Natural killer cell treated with Interleukin-12 subunit alpha and Interleukin-12 subunit beta and Interleukin-15 and Interleukin-18, amount 100 ng/mL, for 72 hours (primary cell): ENCODE results near the gene PNPLA2. TPM values are rescaled to one million over a fixed set of nuclear protein-coding genes. Genes with fewer than 3 reads are reported as not detected.

Experiments
- ATAC-seq, 2 donors: fragments of 150-1000 bp; cut with Tn5 transposase in 1 of 2; sonication (Bioruptor Pico), chemical (Tn5 transposase) in 1 of 2; 2 replicates each; pipeline ENCODE4 v1.10.0; 2021
- DNase-seq: peaks from one replicate; pipeline ENCODE4 v3.0.0; 2022; ENCODE audit warnings: low spot score
- H3K27ac Mint-ChIP-seq, 2 donors: 1 replicate in 1 of 2; 2 replicates in 1 of 2; pipeline ENCODE4 v1.8.0; 2022; ENCODE audit warnings: mixed read lengths in 2 of 2, mild to moderate bottlenecking in 1 of 2, moderate library complexity in 1 of 2
- H3K27me3 Mint-ChIP-seq, 2 donors: 1 replicate in 1 of 2; 2 replicates in 1 of 2; pipeline ENCODE4 v1.8.0; 2022; ENCODE audit warnings: mixed read lengths in 2 of 2
- H3K36me3 Mint-ChIP-seq: one replicate; pipeline ENCODE4 v1.8.0; 2022; ENCODE audit warnings: mixed read lengths
- H3K4me1 Mint-ChIP-seq, 2 donors: 1 replicate in 1 of 2; 2 replicates in 1 of 2; pipeline ENCODE4 v1.8.0; 2022; ENCODE audit warnings: low read depth in 2 of 2, mixed read lengths in 2 of 2, mild to moderate bottlenecking in 1 of 2
- H3K4me3 Mint-ChIP-seq: one replicate; pipeline ENCODE4 v1.8.0; 2022; ENCODE audit warnings: mixed read lengths
- H3K9me3 Mint-ChIP-seq: 2 replicates; pipeline ENCODE4 v1.8.0; 2022; ENCODE audit warnings: mixed read lengths
- total RNA-seq, 2 donors: library from RNA; stranded (reverse); gene quantifications; one replicate each; pipeline ENCODE4 v1.2.3, GENCODE V29; 2022

The PNPLA2 gene
- total RNA-seq, 2 donors from 2014 or later: 69.0 to 95.0 TPM

DNA sequence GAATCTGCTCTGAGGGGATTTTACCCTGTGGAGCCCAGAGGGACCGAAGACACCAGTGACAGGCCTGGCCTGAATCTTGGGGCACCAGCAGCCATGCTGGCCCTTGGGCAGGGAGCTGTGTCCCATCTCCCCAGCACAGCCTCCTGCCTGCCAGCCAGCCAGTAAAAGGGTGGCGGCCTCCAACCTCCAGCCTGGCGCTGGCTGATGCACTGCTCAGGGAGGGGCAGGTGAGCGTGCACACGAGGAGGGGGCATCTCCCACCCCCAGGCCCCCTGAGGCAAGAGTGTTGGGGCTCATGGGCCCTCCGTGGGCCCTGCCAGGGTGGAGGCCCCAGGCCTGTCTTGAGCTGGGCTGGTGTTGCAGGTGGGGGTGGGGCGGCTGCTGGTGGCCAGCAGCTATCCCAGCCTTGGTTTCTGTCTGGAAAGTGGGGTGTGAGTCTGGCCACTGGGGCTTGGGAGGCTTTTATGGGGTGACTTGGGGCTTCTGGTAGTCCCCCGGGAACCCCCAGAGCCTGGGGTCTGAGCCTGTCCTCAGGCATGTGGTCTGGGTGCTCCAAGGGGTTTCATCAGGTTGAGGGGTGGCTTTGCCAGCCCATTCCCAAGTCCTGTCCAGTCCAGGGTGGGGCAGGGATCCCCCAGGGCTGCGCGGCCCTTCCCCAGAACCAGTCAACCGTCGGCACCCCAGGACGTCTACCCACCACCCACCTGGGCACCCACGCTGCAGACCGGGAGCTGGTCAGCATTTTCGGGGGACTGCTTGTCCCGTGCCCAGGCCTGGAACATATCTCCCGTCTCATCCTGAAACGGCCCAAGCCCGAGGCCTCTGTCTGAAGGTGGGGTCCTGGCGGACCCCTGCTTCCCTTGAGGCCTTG lies 41.8 kb downstream of the PNPLA2 start:
- H3K27ac Mint-ChIP-seq: no peak overlapping the region

DNA sequence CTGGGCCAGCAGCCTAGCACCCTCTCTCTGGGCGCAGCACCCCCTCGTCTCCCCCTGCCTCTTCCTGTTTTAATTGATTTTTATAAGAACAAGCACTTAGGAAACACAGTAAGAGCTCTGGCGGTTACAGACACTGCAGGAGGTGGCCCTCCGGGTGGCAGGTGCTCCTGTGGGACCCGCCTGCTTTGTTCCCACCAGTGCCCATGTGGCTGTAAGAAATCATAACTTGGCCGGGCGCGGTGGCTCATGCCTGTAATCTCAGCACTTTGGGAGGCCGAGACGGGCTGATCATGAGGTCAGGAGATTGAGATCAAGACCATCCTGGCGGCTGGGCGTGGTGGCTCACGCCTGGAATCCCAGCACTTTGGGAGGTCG lies 42.4 kb downstream of the PNPLA2 start:
- H3K27ac Mint-ChIP-seq: no peak overlapping the region
- no peak for ATAC-seq

More for the DNA sequence above, 41.8 kb downstream of the PNPLA2 start:
- Mint-ChIP-seq H3K9me3 (no peaks in the 10 kb centered on the region), H3K4me3 (no peak overlapping the region), H3K4me1 (peaks cover 6 to 8% of the 10 kb centered on the region in 2 donors), H3K27me3 (no peaks in the 10 kb centered on the region), H3K36me3 (no peaks in the 10 kb centered on the region)
- DNase-seq (no peak), ATAC-seq (no peak)

DNA sequence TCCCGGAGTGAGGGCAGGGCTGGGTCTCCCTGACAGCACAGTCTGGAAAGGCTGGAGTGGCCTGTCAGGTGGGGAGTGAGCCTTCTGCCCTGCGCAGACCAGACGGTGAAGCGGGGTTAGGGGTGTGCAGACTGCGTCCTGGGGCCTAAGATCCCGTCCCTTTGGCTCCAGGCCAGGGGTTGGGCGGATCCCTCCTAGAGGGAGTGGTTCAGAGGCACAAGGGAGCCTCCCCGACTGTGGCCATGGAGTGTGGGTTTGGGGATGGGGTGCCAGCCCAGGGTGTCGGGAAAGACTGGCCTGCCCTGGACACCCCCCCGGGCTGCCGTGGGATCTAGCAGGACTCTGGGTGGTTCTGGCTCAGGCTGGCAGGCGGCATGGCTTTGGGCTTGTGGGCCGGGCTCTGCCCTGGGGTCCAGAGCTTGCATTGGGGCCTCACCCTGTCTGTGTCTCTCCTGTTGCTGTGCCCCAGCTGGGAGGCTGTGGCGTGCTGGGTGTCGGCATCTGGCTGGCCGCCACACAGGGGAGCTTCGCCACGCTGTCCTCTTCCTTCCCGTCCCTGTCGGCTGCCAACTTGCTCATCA lies 43.5 kb downstream of the PNPLA2 start:
- ATAC-seq (no peak), DNase-seq (no peak)
- no peaks in the 10 kb centered on the region for H3K36me3 Mint-ChIP-seq
- no peak overlapping the region for H3K4me3 Mint-ChIP-seq
- no peaks in the 10 kb centered on the region for H3K9me3 Mint-ChIP-seq
- H3K4me1 Mint-ChIP-seq: peaks cover under 1 to 3% of the 10 kb centered on the region in 2 donors
- H3K27ac Mint-ChIP-seq: no peak overlapping the region
- H3K27me3 Mint-ChIP-seq: no peaks in the 10 kb centered on the region

More for the DNA sequence above, 42.4 kb downstream of the PNPLA2 start:
- Mint-ChIP-seq H3K4me3 (no peak overlapping the region), H3K4me1 (peaks cover 6 to 8% of the 10 kb centered on the region in 2 donors), H3K9me3 (no peaks in the 10 kb centered on the region), H3K27me3 (no peaks in the 10 kb centered on the region), H3K36me3 (no peaks in the 10 kb centered on the region)
- no peak for DNase-seq

DNA sequence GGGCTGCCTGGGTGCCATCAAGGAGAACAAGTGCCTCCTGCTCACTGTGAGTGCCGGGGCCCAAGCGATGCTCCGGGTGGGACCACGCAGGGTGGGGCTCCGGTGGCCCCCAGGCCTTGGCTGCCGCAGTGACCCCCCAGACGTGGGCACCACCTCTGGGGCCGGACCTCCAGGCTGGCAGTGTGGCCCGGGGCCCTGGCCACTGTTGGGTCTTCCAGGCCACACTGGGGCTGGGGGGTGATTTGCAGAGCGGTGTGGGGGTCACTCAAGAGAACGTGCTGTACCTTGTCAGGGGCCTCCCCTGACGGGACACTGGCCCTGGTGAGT lies 43.9 kb downstream of the PNPLA2 start:
- H3K27ac Mint-ChIP-seq: no peak overlapping the region
- no peak for ATAC-seq
- peaks cover 0 to 3% of the 10 kb centered on the region in 2 donors for H3K4me1 Mint-ChIP-seq
- no peaks in the 10 kb centered on the region for H3K27me3 Mint-ChIP-seq
- DNase-seq: no peak
- H3K9me3 Mint-ChIP-seq: no peaks in the 10 kb centered on the region
- H3K4me3 Mint-ChIP-seq: no peak overlapping the region
- H3K36me3 Mint-ChIP-seq: no peaks in the 10 kb centered on the region

DNA sequence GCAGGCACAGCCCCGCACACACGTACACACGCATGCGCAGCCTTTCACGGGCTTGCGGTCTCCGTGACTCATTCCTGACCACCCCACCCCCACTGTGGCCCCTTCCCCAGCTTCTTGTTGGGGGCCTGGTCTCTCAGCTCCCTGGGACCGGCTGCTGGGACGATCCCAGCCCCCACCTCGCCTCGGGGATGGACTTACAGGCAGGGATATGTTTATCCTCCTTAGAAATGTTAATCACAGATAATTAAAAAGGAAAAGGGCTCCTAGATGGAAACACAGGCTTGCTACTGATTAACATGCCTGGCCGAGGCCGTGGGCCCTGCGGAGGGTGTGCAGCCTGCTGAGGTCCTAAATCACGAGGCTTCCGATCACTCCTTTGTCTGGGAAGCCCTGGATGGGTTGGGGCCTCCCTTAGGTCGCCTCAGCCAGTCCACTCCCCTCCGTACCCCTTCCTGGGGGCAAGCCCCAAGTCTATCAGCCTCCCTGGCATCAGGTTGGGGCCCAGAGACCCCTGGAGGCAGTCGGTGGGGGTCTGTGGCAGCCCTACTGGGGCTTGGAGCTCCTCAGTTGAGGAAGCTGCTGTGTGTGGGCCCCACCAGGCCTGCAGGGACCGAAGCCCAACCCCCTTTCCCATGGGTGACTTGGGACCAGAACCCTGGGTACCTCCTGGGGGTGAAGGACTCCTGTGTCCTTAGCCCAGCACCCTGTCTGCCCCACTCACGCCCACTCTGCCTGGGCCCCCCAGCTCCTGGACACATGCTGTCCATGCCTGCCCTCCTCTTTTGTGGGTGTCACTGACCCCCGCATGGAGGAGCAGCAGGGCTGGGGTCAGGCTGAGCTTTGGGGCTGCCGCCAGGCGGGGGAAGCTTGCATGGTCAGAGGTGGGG lies 44.6 kb downstream of the PNPLA2 start:
- no peak overlapping the region for H3K4me3 Mint-ChIP-seq
- no peaks in the 10 kb centered on the region for H3K36me3 Mint-ChIP-seq
- ATAC-seq: no peak
- no peak for DNase-seq
- H3K4me1 Mint-ChIP-seq: peaks cover 0 to 3% of the 10 kb centered on the region in 2 donors
- no peak overlapping the region for H3K27ac Mint-ChIP-seq
- no peaks in the 10 kb centered on the region for H3K27me3 Mint-ChIP-seq
- H3K9me3 Mint-ChIP-seq: no peaks in the 10 kb centered on the region

DNA sequence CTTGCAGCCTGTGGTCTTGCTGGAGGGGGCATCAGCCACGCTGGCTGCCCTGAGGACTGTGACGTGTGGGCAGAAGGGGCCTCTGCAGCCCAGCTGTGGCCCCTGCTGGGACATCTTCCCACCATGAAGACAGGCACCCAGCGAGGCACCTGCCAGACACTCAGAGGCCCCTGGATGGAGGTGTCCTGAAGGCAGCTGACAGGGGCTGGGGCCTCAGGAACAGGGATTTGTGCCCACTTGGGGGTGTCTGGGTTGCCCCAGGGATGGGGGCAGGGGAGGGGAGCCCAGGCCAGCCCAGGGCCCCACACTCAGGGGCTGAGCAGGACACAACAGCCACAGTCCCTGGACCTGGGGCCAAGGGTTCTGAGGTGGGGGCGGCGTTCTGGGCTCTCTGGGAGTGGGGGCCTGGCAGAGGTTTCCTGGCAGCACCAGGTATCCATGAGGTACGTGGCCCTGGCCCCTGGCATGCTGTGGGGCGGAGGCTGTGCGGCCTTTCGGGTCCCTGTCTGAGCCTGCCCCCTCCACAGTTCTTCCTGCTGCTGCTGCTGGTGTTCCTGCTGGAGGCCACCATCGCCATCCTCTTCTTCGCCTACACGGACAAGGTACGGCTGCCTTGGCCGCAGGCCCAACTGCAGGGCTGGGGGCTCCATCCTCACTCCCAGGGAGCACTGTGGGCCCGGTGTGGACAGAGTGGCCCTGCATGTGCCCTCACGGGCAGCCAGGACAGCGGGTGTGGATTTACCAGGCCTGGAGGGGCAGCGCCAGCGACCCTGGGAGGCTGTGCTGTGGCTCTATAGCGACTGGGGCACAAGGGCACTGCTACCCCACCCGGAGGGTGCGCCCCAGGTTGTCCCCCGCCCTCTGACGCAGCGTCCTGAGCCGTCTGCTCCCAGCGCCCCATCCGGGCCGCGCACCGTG lies 45.5 kb downstream of the PNPLA2 start:
- ATAC-seq: no peak
- no peaks in the 10 kb centered on the region for H3K9me3 Mint-ChIP-seq

DNA sequence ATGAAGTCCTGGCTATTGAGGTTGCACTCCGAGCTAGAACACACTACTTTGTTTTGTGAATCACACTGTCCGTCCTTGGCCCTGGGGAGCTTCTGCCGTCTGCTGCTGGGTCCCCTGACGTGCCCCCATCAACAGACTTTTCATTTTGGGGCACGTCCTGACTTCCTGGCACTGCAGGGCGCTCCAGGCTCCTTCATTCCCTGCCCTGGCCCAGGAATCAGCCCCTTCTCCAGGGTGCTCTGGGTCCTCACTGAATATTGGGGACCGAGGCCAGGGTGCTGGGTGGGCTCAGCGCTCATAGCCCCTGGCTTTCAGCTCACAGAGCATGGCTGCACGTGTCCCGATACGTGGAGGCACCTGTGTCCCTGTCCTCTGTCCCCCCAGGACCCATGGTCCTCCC lies 46.2 kb downstream of the PNPLA2 start:
- H3K4me1 Mint-ChIP-seq: no peaks in the 10 kb centered on the region
- no peak overlapping the region for H3K4me3 Mint-ChIP-seq
- no peaks in the 10 kb centered on the region for H3K36me3 Mint-ChIP-seq
- no peak overlapping the region for H3K27ac Mint-ChIP-seq
- no peaks in the 10 kb centered on the region for H3K9me3 Mint-ChIP-seq
- ATAC-seq: no peak
- DNase-seq: no peak
- H3K27me3 Mint-ChIP-seq: no peaks in the 10 kb centered on the region

More for the DNA sequence above, 45.5 kb downstream of the PNPLA2 start:
- Mint-ChIP-seq H3K4me1 (peaks cover 0 to 3% of the 10 kb centered on the region in 2 donors), H3K27ac (no peak overlapping the region), H3K4me3 (no peak overlapping the region), H3K27me3 (no peaks in the 10 kb centered on the region), H3K36me3 (no peaks in the 10 kb centered on the region)
- DNase-seq: no peak

DNA sequence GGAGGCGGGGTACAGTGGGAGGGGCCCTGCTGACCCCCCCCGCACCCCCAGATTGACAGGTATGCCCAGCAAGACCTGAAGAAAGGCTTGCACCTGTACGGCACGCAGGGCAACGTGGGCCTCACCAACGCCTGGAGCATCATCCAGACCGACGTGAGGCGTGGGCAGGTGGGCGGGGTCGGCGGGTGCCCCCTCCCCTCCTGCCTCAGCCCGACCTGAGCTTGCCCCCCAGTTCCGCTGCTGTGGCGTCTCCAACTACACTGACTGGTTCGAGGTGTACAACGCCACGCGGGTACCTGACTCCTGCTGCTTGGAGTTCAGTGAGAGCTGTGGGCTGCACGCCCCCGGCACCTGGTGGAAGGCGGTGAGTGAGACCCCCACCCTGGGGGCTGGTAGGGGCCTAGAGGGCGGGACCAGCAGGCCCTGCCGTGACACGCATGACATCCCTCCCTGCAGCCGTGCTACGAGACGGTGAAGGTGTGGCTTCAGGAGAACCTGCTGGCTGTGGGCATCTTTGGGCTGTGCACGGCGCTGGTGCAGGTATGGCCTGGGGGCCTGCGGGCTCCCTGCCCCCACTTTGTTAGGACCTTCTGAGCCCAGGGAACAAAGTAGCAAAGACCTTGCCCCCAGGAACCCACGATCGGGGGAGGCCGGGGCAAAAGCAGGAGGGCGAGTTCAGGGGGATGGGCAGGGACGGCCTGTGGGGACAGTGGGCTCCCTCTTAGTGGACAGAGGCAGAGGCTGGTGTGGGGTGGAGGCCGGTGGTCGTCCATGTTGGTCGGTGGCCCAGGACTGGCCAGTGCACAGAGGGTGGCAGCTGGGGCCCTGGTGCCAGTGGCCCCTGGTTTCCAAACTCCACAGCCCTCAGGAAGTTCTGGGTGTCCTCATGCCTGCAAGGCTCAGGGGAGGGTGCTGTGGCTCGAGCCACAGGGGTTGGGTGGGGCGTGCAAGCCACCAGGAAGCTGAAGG lies 47.0 kb downstream of the PNPLA2 start:
- H3K4me1 Mint-ChIP-seq: no peaks in the 10 kb centered on the region
- H3K9me3 Mint-ChIP-seq: no peaks in the 10 kb centered on the region
- DNase-seq (no peak), ATAC-seq (peak in 1 of 2 donors; percentile 22)
- H3K4me3 Mint-ChIP-seq: no peak overlapping the region
- no peaks in the 10 kb centered on the region for H3K36me3 Mint-ChIP-seq
- H3K27me3 Mint-ChIP-seq: no peaks in the 10 kb centered on the region
- no peak overlapping the region for H3K27ac Mint-ChIP-seq

DNA sequence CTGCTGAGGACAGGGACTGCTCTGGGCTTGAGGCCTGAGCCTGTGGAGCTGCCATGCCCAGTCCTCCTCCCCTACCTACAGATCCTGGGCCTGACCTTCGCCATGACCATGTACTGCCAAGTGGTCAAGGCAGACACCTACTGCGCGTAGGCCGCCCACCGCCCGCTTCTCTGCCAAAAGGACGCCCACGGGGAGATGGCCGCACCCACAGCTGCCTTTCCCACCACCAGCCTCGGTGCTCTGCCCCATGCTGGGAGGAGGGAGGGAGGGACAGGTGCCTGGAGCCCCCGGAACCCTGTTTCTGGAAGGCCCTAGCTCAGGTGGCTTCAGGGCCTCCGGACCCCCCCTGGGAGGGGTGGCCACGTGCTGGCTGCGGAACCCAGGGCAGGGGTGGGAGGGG lies 47.8 kb downstream of the PNPLA2 start:
- H3K27ac Mint-ChIP-seq: no peak overlapping the region
- H3K36me3 Mint-ChIP-seq: no peaks in the 10 kb centered on the region
- ATAC-seq: no peak
- no peaks in the 10 kb centered on the region for H3K27me3 Mint-ChIP-seq
- H3K9me3 Mint-ChIP-seq: no peaks in the 10 kb centered on the region
- DNase-seq: no peak
- H3K4me1 Mint-ChIP-seq: no peaks in the 10 kb centered on the region
- H3K4me3 Mint-ChIP-seq: no peak overlapping the region

DNA sequence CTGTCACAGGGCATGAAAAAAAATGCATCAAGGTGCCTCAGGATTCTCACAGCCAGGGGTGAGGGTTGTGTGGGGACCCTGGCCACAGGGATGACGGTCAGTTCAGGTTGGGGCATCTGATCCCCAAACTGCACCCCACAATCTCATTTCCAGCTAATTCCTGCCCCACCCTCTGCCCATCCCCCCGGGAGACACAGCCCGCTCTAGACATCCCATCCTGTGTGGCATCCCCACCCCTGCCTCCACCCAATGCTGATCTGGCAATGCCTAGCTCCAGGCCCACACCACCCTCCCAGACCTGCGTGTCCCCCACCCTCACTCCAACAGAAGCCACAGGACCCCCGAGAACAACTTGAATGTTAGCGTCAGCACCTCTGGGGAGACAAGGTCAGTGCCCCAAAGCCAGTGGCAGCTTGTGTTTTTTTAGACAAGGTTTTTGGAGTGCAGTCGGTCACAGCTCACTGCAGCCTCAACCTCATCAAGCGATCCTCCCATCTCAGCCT lies 49.2 kb downstream of the PNPLA2 start:
- Mint-ChIP-seq H3K4me3 (no peak overlapping the region), H3K36me3 (no peaks in the 10 kb centered on the region), H3K27ac (no peak overlapping the region), H3K9me3 (no peaks in the 10 kb centered on the region), H3K27me3 (no peaks in the 10 kb centered on the region), H3K4me1 (no peaks in the 10 kb centered on the region)
- no peak for ATAC-seq
- DNase-seq: no peak

DNA sequence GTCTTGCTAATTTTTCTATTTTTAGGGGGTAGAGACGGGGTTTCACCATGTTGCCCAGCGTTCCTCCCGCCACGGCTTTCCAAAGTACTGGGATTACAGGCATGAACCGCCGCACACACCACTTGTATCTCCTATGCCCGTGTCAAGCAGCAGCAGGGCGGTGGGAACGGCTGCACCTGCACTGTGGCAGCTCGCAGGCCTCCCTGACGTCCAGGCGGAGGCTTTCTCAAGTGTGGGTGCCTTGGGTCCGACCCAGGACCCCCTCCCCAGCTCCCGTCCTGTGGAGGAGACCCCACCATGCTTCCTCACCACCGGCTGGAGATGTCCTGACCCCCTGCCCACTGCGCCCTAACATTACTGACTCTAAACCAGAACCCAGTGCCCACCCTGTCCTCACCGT lies 49.7 kb downstream of the PNPLA2 start:
- no peaks in the 10 kb centered on the region for H3K27me3 Mint-ChIP-seq
- H3K4me3 Mint-ChIP-seq: no peak overlapping the region
- ATAC-seq (no peak), DNase-seq (no peak)
- H3K4me1 Mint-ChIP-seq: no peaks in the 10 kb centered on the region
- H3K27ac Mint-ChIP-seq: no peak overlapping the region
- H3K9me3 Mint-ChIP-seq: no peaks in the 10 kb centered on the region
- H3K36me3 Mint-ChIP-seq: no peaks in the 10 kb centered on the region

DNA sequence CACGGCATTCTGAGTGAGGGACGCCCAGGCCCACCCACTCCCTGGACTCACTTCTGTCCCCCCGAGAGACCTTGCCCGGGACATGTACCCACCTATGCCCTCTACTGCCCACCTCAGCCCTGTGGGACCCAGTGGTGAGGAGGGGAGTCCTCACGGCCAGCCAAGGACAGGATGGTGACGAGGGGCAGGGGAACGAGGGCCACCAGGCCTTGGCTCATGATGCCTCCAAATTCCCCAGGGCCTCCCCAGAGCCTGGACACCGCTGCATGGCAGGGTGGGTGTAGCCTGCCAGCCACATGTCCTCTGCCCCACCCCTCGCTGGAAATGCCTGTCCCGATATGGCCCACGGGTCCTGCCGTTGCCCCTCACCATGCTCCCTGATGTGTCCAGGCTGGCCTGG lies 50.1 kb downstream of the PNPLA2 start:
- Mint-ChIP-seq H3K4me1 (no peaks in the 10 kb centered on the region), H3K36me3 (no peaks in the 10 kb centered on the region), H3K27ac (no peak overlapping the region), H3K4me3 (no peak overlapping the region), H3K27me3 (no peaks in the 10 kb centered on the region), H3K9me3 (no peaks in the 10 kb centered on the region)
- ATAC-seq: no peak
- no peak for DNase-seq
